ENCODE measurements around the gene TBCD.

Gene TBCD

DNA sequence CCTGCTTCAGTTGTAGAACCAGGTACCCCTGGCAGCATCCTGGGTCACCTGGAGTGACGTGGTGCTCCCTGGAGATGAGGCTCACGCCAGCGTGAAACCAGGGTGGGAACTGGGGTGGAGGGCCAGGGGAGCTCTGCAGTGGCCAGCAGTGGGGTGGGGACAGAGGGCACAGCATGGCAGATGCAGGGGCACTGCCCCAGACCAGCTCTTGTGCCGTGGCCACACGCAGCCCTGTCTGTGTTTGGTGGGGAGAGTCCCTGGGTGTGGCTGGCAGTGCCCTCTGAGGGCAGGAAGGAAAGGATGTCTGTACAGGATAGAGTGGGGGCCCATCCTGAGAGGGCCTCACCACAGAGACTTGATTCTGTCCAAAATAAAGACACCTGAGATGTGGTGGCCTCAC, 63.5 kb downstream of the TBCD start:
- H3K4me3 ChIP-seq (replicated peaks in 1 of 2; ENCODE audit: low read depth in 2 of 2, low read length in 2 of 2): no peak overlapping the region
- no peak for TF ChIP-seq CTCF (IDR thresholded peaks at IDR 0.05; ENCODE audit: low read depth, low read length)
- DNase-seq (ENCODE audit: low read depth in 2 of 2): no peak

GRCh38 chr17:82815790-82816305, 64.0 kb downstream of the TBCD start:
- no peak for DNase-seq (ENCODE audit: low read depth in 2 of 2)
- TF ChIP-seq CTCF (IDR thresholded peaks at IDR 0.05; ENCODE audit: low read depth, low read length): no peak
- H3K4me3 ChIP-seq (replicated peaks in 1 of 2; ENCODE audit: low read depth in 2 of 2, low read length in 2 of 2): no peak overlapping the region

DNA sequence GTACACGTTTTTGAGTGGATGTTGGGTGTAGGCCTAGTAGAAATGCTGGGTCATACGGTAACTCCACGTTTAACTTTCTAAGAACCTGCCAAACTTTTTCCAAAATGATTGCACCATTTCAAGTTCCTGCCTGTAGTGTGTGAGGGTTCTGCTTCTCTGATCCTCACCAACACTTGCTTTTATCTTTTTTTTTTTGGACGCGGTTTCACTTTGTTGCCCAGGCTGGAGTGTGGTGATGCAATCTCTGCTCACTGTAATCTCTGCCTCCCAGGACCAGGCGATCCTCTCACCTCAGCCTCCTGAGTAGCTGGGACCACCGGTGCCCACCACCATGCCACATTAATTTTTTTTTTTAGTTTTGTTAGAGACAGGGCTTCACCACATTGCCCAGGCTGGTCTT, 64.5 kb downstream of the TBCD start:
- no peak for TF ChIP-seq CTCF (IDR thresholded peaks at IDR 0.05; ENCODE audit: low read depth, low read length)
- no peak overlapping the region for H3K4me3 ChIP-seq (replicated peaks in 1 of 2; ENCODE audit: low read depth in 2 of 2, low read length in 2 of 2)
- DNase-seq (ENCODE audit: low read depth in 2 of 2): no peak

DNA sequence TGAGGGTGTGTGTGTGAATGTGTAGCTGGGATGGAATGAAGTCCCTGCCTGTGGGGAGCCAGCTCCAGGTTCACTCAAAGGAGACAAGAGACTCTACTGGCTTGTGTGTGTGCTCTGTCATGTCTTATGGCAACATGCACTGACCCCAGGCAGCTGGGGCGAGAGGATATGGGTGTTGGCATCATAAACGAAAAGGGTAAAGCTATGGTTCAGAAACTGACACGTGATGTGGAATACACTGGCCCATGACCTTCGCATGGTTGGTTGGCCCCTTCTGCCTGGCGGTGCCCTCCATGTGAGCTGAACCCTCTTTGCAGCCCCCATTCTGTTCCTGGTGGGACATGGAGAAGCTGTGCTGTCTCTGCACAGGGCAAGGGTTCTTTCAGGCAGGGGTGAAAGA, 66.1 kb downstream of the TBCD start:
- no peak overlapping the region for H3K4me3 ChIP-seq (replicated peaks in 1 of 2; ENCODE audit: low read depth in 2 of 2, low read length in 2 of 2)
- DNase-seq (ENCODE audit: low read depth in 2 of 2): no peak
- no peak for TF ChIP-seq CTCF (IDR thresholded peaks at IDR 0.05; ENCODE audit: low read depth, low read length)

DNA sequence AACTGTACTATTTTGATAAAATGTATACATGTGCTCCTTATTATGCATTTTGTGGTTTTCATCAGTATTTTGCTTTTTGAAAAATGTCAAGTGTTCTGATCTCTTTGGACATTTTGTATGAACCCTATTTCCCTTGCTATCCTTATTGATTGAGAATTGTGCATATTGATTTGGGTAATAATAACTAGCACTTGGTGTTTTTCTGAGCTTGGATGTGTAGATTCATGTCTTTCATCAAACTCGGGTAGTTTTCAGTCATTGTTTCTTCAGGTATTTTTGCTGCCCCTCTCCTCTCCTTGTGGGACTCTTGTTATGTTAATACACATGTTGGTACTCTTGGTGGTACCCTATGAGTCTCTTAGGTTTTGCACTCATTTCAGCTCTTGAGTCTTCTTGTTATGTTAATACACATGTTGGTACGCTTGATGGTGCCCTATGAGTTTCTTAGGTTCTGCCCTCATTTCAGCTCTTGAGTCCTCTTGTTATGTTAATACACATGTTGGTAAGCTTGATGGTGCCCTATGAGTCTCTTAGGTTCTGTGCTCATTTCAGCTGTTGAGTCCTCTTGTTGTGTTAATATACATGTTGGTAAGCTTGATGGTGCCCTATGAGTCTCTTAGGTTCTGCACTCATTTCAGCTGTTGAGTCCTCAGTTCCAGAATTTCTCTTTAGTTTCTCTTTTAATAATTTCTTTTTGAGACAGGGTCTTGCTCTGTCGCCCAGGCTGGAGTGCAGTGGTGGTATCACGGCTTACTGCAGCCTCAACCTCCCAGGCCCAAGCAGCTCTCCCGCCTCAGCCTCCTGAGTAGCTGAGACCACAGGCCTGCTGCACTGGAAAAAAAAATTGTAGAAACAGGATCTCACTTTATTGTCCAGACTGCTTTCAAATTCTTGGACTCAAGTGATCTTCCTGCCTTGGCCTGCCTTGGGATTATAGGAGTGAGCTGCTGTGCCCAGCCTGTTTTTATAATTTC, 68.7 kb downstream of the TBCD start:
- no peak overlapping the region for H3K4me3 ChIP-seq (replicated peaks in 1 of 2; ENCODE audit: low read depth in 2 of 2, low read length in 2 of 2)
- DNase-seq (ENCODE audit: low read depth in 2 of 2): no peak
- TF ChIP-seq CTCF (IDR thresholded peaks at IDR 0.05; ENCODE audit: low read depth, low read length): no peak

DNA sequence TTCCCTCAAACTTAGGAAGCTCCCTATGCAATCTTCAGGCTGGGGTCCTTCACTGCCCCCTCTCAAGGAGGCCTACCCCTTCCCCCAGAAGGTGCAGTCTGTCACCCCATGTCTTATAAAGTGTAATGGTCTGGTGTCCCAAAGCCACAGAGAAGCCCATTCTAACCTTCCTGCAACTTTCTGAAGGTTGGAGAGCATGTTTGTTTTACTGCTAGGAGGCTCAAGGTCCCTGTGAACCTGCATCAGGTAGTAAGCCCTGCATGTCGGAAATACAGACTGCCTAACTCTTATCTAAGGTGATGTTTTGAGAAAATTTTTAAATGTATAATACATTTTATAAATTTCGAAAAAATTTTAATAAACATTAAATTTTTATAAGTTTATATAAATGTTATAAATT, 69.7 kb downstream of the TBCD start:
- no peak for DNase-seq (ENCODE audit: low read depth in 2 of 2)
- no peak for TF ChIP-seq CTCF (IDR thresholded peaks at IDR 0.05; ENCODE audit: low read depth, low read length)
- H3K4me3 ChIP-seq (replicated peaks in 1 of 2; ENCODE audit: low read depth in 2 of 2, low read length in 2 of 2): no peak overlapping the region

Data from cardiac fibroblast (primary cell).